A549 (cell line): ENCODE measurements around the gene TNP2. TPM values are rescaled to one million over a fixed set of nuclear protein-coding genes. Genes with fewer than 3 reads are reported as not detected.

Experiments
- ATAC-seq, 2 experiments: fragments of 200-7000 bp in 1 of 2; fragments of >200 bp in 1 of 2; cut with Nextera tagmentation in 1 of 2; cut with Tn5 transposase in 1 of 2; 3 replicates each; pipeline versions ENCODE4 v1.8.0 to v1.9.1; 2018 to 2020; ENCODE audit warnings: mild to moderate bottlenecking in 1 of 2, moderate library complexity in 1 of 2
- CTCF ChIA-PET: fragments of 300-600 bp; sonication (Branson Sonifier 250); formaldehyde crosslinking; extraction: SDS; loops from one replicate; lab custom pipeline; 2021; ENCODE audit warnings: antibody characterized with exemption, inconsistent platforms; lab: Yijun Ruan, JAX
- POLR2A ChIA-PET: fragments of 350-600 bp; formaldehyde crosslinking; extraction: SDS; loops from one replicate; lab custom pipeline; 2021; ENCODE audit warnings: antibody characterized with exemption, inconsistent platforms; lab: Yijun Ruan, JAX
- DNase-seq, 2 experiments: peaks; one replicate each; pipeline versions ENCODE4 v3.0.0 to v3.0.0-alpha.2; 2011 to 2016; ENCODE audit warnings: low read depth in 1 of 2, low spot score in 1 of 2
- FAIRE-seq: peaks from 2 replicates; lab custom pipeline; 2011; peaks lifted over from hg19 to GRCh38; lab: Jason Lieb, UNC
- H3K27ac ChIP-seq, 2 experiments: fragments of >200 bp; sonication (Bioruptor Twin); formaldehyde crosslinking; 3 replicates each; pipeline ENCODE4 v1.5.1; 2016 to 2017
- H3K4me1 ChIP-seq: fragments of >200 bp; sonication (Bioruptor Twin); formaldehyde crosslinking; 3 replicates; pipeline ENCODE4 v1.6.1; 2016
- H3K4me2 ChIP-seq: fragments of >200 bp; sonication (Bioruptor Twin); formaldehyde crosslinking; 3 replicates; pipeline ENCODE4 v1.6.1; 2016
- H3K4me3 ChIP-seq: fragments of >200 bp; sonication (Bioruptor Twin); formaldehyde crosslinking; 3 replicates; pipeline ENCODE4 v1.5.1; 2016
- H3K9me3 ChIP-seq: fragments of >200 bp; sonication (Bioruptor Twin); formaldehyde crosslinking; 3 replicates; pipeline ENCODE4 v1.6.1; 2016
- CBX2 ChIP-seq: fragments of 200-600 bp; sonication (generic); IDR thresholded peaks from 2 replicates; pipeline ENCODE4 v1.6.1; 2016; ENCODE audit warnings: low read depth, mild to moderate bottlenecking, borderline replicate concordance
- CHD4 ChIP-seq: fragments of 200-600 bp; sonication (generic); IDR thresholded peaks from 2 replicates; pipeline ENCODE4 v1.6.1; 2016; ENCODE audit warnings: antibody characterized with exemption, mild to moderate bottlenecking, borderline replicate concordance
- CTCF ChIP-seq: fragments of >200 bp; sonication (Bioruptor Twin); formaldehyde crosslinking; IDR thresholded peaks from 3 replicates; pipeline ENCODE4 v1.5.1; 2016
- HEYL ChIP-seq: fragments of 250-450 bp; sonication (Bioruptor Pico); IDR thresholded peaks from 2 replicates; pipeline ENCODE4 v1.8.0; 2021; ENCODE audit warnings: mild to moderate bottlenecking, moderate library complexity
- HMGXB4 ChIP-seq: fragments of 250-450 bp; sonication (Bioruptor Pico); IDR thresholded peaks from 2 replicates; pipeline ENCODE4 v1.5.0; 2021; ENCODE audit warnings: mild to moderate bottlenecking, moderate library complexity, borderline replicate concordance
- HOXA7 ChIP-seq: fragments of 250-450 bp; sonication (Bioruptor Pico); IDR thresholded peaks from 2 replicates; pipeline ENCODE4 v1.5.0; 2020; ENCODE audit warnings: mild to moderate bottlenecking, moderate library complexity
- HOXB13 ChIP-seq: fragments of 250-450 bp; sonication (Bioruptor Pico); IDR thresholded peaks from 2 replicates; pipeline ENCODE4 v1.5.0; 2020; ENCODE audit warnings: low read depth, mild to moderate bottlenecking, moderate library complexity
- HOXB5 ChIP-seq: fragments of 250-450 bp; sonication (Bioruptor Pico); IDR thresholded peaks from 2 replicates; pipeline ENCODE4 v1.5.0; 2020; ENCODE audit warnings: mild to moderate bottlenecking, moderate library complexity
- JUN ChIP-seq, 2 experiments: fragments of >200 bp; sonication (Bioruptor Twin); formaldehyde crosslinking; IDR thresholded peaks; 2 replicates in 1 of 2; 3 replicates in 1 of 2; pipeline ENCODE4 v1.6.1; 2016 to 2017
- JUNB ChIP-seq: fragments of >200 bp; sonication (Bioruptor Twin); formaldehyde crosslinking; IDR thresholded peaks from 2 replicates; pipeline ENCODE4 v1.6.1; 2016
- KDM1A ChIP-seq: fragments of 200-600 bp; sonication (generic); IDR thresholded peaks from 2 replicates; pipeline ENCODE4 v1.6.1; 2016; ENCODE audit warnings: low read depth, mild to moderate bottlenecking
- MAZ ChIP-seq: fragments of 150-350 bp; IDR thresholded peaks from 2 replicates; pipeline ENCODE4 v1.6.1; 2014; ENCODE audit warnings: antibody characterized with exemption, low read depth, low read length, borderline replicate concordance
- NFE2L2 ChIP-seq: fragments of 150-350 bp; conservative IDR thresholded peaks from 2 replicates; pipeline ENCODE4 v1.6.1; 2014; ENCODE audit warnings: low read length
- NPAS2 ChIP-seq: fragments of 250-450 bp; sonication (Bioruptor Pico); IDR thresholded peaks from 2 replicates; pipeline ENCODE4 v1.8.0; 2022; ENCODE audit warnings: mild to moderate bottlenecking, moderate library complexity, borderline replicate concordance
- RFX5 ChIP-seq: fragments of 450-650 bp; IDR thresholded peaks from 2 replicates; pipeline ENCODE4 v1.7.1; 2014; ENCODE audit warnings: antibody characterized with exemption, mild to moderate bottlenecking, moderate library complexity
- RNF2 ChIP-seq: fragments of 200-600 bp; sonication (generic); IDR thresholded peaks from 2 replicates; pipeline ENCODE4 v1.6.1; 2016; ENCODE audit warnings: low read depth, mild to moderate bottlenecking, antibody characterized with exemption, moderate library complexity, borderline replicate concordance
- ZC3H11A ChIP-seq: fragments of 450-650 bp; IDR thresholded peaks from 2 replicates; pipeline ENCODE4 v1.6.1; 2014; ENCODE audit warnings: antibody characterized with exemption, mild to moderate bottlenecking
- WGBS: methylation state at CpG from one replicate; pipeline ENCODE4 v1.1.6; 2017; ENCODE audit errors: missing lambda C conversion rate; 5-methylcytosine and 5-hydroxymethylcytosine counted together
- polyA plus RNA-seq, 4 experiments: library from polyadenylated mRNA; depleted of rRNA in 3 of 4; stranded (reverse); fragments of >200 nt; fragmentation: RNase III in 1 of 4; extraction: RNeasy Plus Mini Kit Qiagen cat#74134 plus additional on column Dnase treatment in 1 of 4; gene quantifications; 2 replicates in 3 of 4; 3 replicates in 1 of 4; pipeline ENCODE4 v1.2.3, GENCODE V29; 2011 to 2017

TNP2 gene
- polyA plus RNA-seq, 2 of the 4 experiments (the other 2 are of a cell fraction) = not detected

- 73% methylated on average over 22 of the region's 25 CpGs for WGBS
- ChIA-PET CTCF (interaction anchor here (1.1 kb wide), 1 partner anchor 1051 kb away, joined by 3 read pairs; no protein-coding TSS in a partner anchor), POLR2A (no interaction called here)
- DNase-seq (no peak), ATAC-seq (no peak), FAIRE-seq (no peak)
- Histone ChIP-seq H3K27ac (no peak within 1 kb of the TSS), H3K9me3 (no peaks in the 10 kb centered on the region), H3K4me2 (no peak within 1 kb of the TSS), H3K4me3 (no peak within 1 kb of the TSS), H3K4me1 (no peaks in the 10 kb centered on the region)
- no peak for TF ChIP-seq HMGXB4
- no peak for TF ChIP-seq NPAS2
- TF ChIP-seq RFX5 = no peak
- no peak for TF ChIP-seq RNF2
- TF ChIP-seq HOXB5 = no peak
- no peak for TF ChIP-seq HEYL (CRISPR knock-in tag)
- no peak for TF ChIP-seq CBX2
- TF ChIP-seq CTCF = no peak
- TF ChIP-seq MAZ = no peak
- TF ChIP-seq JUNB = no peak
- TF ChIP-seq NFE2L2 = no peak
- TF ChIP-seq ZC3H11A = no peak
- TF ChIP-seq JUN (IDR thresholded peaks at IDR 0.05) = no peak
- no peak for TF ChIP-seq CHD4
- TF ChIP-seq HOXB13 = no peak
- no peak for TF ChIP-seq HOXA7 (CRISPR knock-in tag)
These were observed 11.7 kb upstream of the TNP2 start, which contains the start of gene PRM1 for GRCh38 chr16:11280616-11281522. TSS of gene PRM1 (minus strand) at chr16:11281330. CDS start at chr16:11281238, 92 bp downstream.

GRCh38 chr16:11278681-11279628 lies 9.8 kb upstream of the TNP2 start:
- FAIRE-seq (no peak), DNase-seq (no peak), ATAC-seq (no peak)
- no peak overlapping the region for H3K4me2 ChIP-seq
- 61% methylated on average over 7 of the region's 7 CpGs for WGBS
- no peak overlapping the region for H3K4me3 ChIP-seq
- no peaks in the 10 kb centered on the region for H3K9me3 ChIP-seq
- H3K27ac ChIP-seq = no peak overlapping the region
- TF ChIP-seq KDM1A = no peak
- H3K4me1 ChIP-seq = no peaks in the 10 kb centered on the region
- ChIA-PET CTCF (interaction anchor here (0.8 to 1.2 kb wide), 3 partner anchors 21 to 55 kb away, joined by 3 to 6 read pairs (median 4); partner anchors contain the start of gene SOCS1), POLR2A (no interaction called here)
